MCF 10A (cell line): Measurements from ENCODE around the gene SASH1. TPM values are rescaled to one million over a fixed set of nuclear protein-coding genes. Genes with fewer than 3 reads are reported as not detected.

Experiments used
- BruUV-seq: library from RNA; stranded (reverse); fragments of 400-500 nt; replicated peaks from 2 replicates; lab custom pipeline; 2021; lab: Mats Ljungman, UMichigan
- CTCF ChIA-PET: fragments of 300-600 bp; sonication (Branson Sonifier 250); formaldehyde crosslinking; extraction: SDS; loops from one replicate; lab custom pipeline; 2021; ENCODE audit warnings: antibody characterized with exemption, inconsistent platforms; lab: Yijun Ruan, JAX
- POLR2A ChIA-PET: fragments of 300-600, 350-650 bp; sonication (Branson Sonifier 250); formaldehyde crosslinking; extraction: SDS; loops from one replicate; lab custom pipeline; 2020; ENCODE audit warnings: antibody characterized with exemption, inconsistent platforms; lab: Yijun Ruan, JAX
- DNase-seq: peaks from one replicate; pipeline ENCODE4 v3.0.0-alpha.2; 2018; ENCODE audit not compliant: unreplicated experiment
- H3K27ac Mint-ChIP-seq: one replicate; pipeline ENCODE4 v1.8.0; 2022; ENCODE audit warnings: mild to moderate bottlenecking, low read depth, mixed read lengths; ENCODE audit not compliant: unreplicated experiment
- H3K27me3 Mint-ChIP-seq: one replicate; pipeline ENCODE4 v1.8.0; 2022; ENCODE audit warnings: mixed read lengths; ENCODE audit not compliant: insufficient read depth, unreplicated experiment
- H3K36me3 Mint-ChIP-seq: one replicate; pipeline ENCODE4 v1.8.0; 2022; ENCODE audit warnings: mild to moderate bottlenecking, moderate library complexity, mixed read lengths; ENCODE audit not compliant: insufficient read depth, unreplicated experiment
- H3K4me1 Mint-ChIP-seq: one replicate; pipeline ENCODE4 v1.8.0; 2022; ENCODE audit warnings: mixed read lengths; ENCODE audit not compliant: insufficient read depth, unreplicated experiment
- H3K4me3 Mint-ChIP-seq: one replicate; pipeline ENCODE4 v1.8.0; 2022; ENCODE audit warnings: mild to moderate bottlenecking, moderate library complexity, mixed read lengths; ENCODE audit not compliant: unreplicated experiment
- H3K9me3 Mint-ChIP-seq: one replicate; pipeline ENCODE4 v1.8.0; 2022; ENCODE audit warnings: mixed read lengths; ENCODE audit not compliant: unreplicated experiment
- CTCF ChIP-seq: fragments of 200-600 bp; IDR thresholded peaks from one replicate; pipeline ENCODE4 v1.8.0; 2022; ENCODE audit warnings: antibody characterized with exemption, mild to moderate bottlenecking; ENCODE audit not compliant: unreplicated experiment
- intact Hi-C: fragments of 100-400 bp; cut with micrococcal nuclease; formaldehyde crosslinking; loops from 2 replicates; pipeline ENCODE4 v1.14.1; 2022
- total RNA-seq: library from RNA; stranded (reverse); gene quantifications from 2 replicates; pipeline ENCODE4 v1.2.3, GENCODE V29; 2022

SASH1 gene
- total RNA-seq, 1 experiment from 2014 or later: 18.4 TPM

GRCh38 chr6:148561629-148562028, 219.0 kb downstream of the SASH1 start:
- CTCF ChIA-PET: interaction anchor here (0.6 to 3.4 kb wide), 5 partner anchors 11 to 181 kb away, joined by 3 to 22 read pairs (median 4); no protein-coding TSS in a partner anchor

GRCh38 chr6:148563066-148563465, 220.4 kb downstream of the SASH1 start:
- intact Hi-C loops: no loop called here
- no peaks in the 10 kb centered on the region for H3K27me3 Mint-ChIP-seq
- no peak for TF ChIP-seq CTCF
- ChIA-PET POLR2A (no interaction called here), CTCF (interaction anchor here (0.5 to 1.6 kb wide), 4 partner anchors 15 to 870 kb away, joined by 3 to 9 read pairs (median 4); no protein-coding TSS in a partner anchor)
- H3K9me3 Mint-ChIP-seq: no peaks in the 10 kb centered on the region
- H3K27ac Mint-ChIP-seq: no peak overlapping the region
- no peaks in the 10 kb centered on the region for H3K36me3 Mint-ChIP-seq
- peaks cover 18% of the 10 kb centered on the region for H3K4me1 Mint-ChIP-seq
- DNase-seq: no peak
- BruUV-seq: no TSS peak
- no peak overlapping the region for H3K4me3 Mint-ChIP-seq

More at GRCh38 chr6:148561629-148562028, 219.0 kb downstream of the SASH1 start:
- Mint-ChIP-seq H3K4me1 (peaks cover 12% of the 10 kb centered on the region), H3K27ac (no peak overlapping the region), H3K9me3 (no peaks in the 10 kb centered on the region), H3K36me3 (no peaks in the 10 kb centered on the region), H3K4me3 (no peak overlapping the region), H3K27me3 (no peaks in the 10 kb centered on the region)
- intact Hi-C loops: loop anchor here (2.0 kb wide), 1 partner anchor 387 kb away; no protein-coding TSS in a partner anchor
- no peak for TF ChIP-seq CTCF
- no peak for DNase-seq
- BruUV-seq: no TSS peak
- POLR2A ChIA-PET: no interaction called here

- BruUV-seq: no TSS peak
- Mint-ChIP-seq H3K27me3 (no peaks in the 10 kb centered on the region), H3K4me1 (peaks cover 18% of the 10 kb centered on the region), H3K4me3 (no peak overlapping the region), H3K36me3 (no peaks in the 10 kb centered on the region), H3K9me3 (no peaks in the 10 kb centered on the region), H3K27ac (no peak overlapping the region)
- intact Hi-C loops: no loop called here
- ChIA-PET CTCF (interaction anchor here (2.1 kb wide), 1 partner anchor 14 kb away, joined by 6 read pairs; no protein-coding TSS in a partner anchor), POLR2A (interaction anchor here (0.7 kb wide), 1 partner anchor 905 kb away, joined by 5 read pairs; no protein-coding TSS in a partner anchor)
- TF ChIP-seq CTCF: no peak
- DNase-seq: no peak
Observed at GRCh38 chr6:148564494-148565035, 221.9 kb downstream of the SASH1 start.

- no TSS peak for BruUV-seq
- H3K36me3 Mint-ChIP-seq: no peaks in the 10 kb centered on the region
- H3K9me3 Mint-ChIP-seq: no peaks in the 10 kb centered on the region
- peaks cover 18% of the 10 kb centered on the region for H3K4me1 Mint-ChIP-seq
- intact Hi-C loops: no loop called here
- no peak for TF ChIP-seq CTCF
- H3K27ac Mint-ChIP-seq: no peak overlapping the region
- ChIA-PET POLR2A (interaction anchor here (0.5 to 0.7 kb wide), 2 partner anchors 18 to 904 kb away, joined by 4 to 5 read pairs; no protein-coding TSS in a partner anchor), CTCF (interaction anchor here (1.2 to 2.1 kb wide), 3 partner anchors 13 to 888 kb away, joined by 3 to 6 read pairs (median 3); no protein-coding TSS in a partner anchor)
- H3K27me3 Mint-ChIP-seq: no peaks in the 10 kb centered on the region
- no peak for DNase-seq
- H3K4me3 Mint-ChIP-seq: no peak overlapping the region
Observed at GRCh38 chr6:148565321-148565926, 222.8 kb downstream of the SASH1 start.
